NCI-H748 treated with DMSO at 0.1 percent for 48 hours (cell line): ENCODE measurements around the gene PAK4.
"Not testable (repeated sequence)": the region's sequence is repeated elsewhere in the genome, so short reads cannot be mapped to it uniquely, and the experiment has no call there.

Experiments
- DNase-seq: peaks from one replicate; lab custom pipeline; 2025; lab: John Stamatoyannopoulos, UW

PAK4 gene

GRCh38 chr19:39125554-39126311 lies at the start of gene PAK4:
Gene PAK4, plus strand, starts transcription at chr19:39125786. Its CDS starts 43,768 bp downstream, at chr19:39169554.
- DNase-seq = peak; percentile 99

GRCh38 chr19:39077323-39077722 lies 48.3 kb upstream of the PAK4 start:
- DNase-seq = no peak

GRCh38 chr19:39078436-39079200 lies 47.0 kb upstream of the PAK4 start:
- DNase-seq = no peak

GRCh38 chr19:39080431-39080830 lies 45.2 kb upstream of the PAK4 start:
- DNase-seq = no peak

GRCh38 chr19:39082167-39082566 lies 43.4 kb upstream of the PAK4 start:
- DNase-seq = no peak

GRCh38 chr19:39082745-39083598 lies 42.6 kb upstream of the PAK4 start:
- DNase-seq = no peak

GRCh38 chr19:39083599-39083982 lies 42.0 kb upstream of the PAK4 start:
- no peak for DNase-seq

GRCh38 chr19:39083983-39084731 lies 41.4 kb upstream of the PAK4 start, which contains the start of gene ACP7:
Gene ACP7, plus strand, starts transcription at chr19:39084368. Its CDS starts 902 bp downstream, at chr19:39085270.
- DNase-seq = no peak

GRCh38 chr19:39084732-39085080 lies 40.9 kb upstream of the PAK4 start:
- DNase-seq = no peak

GRCh38 chr19:39085392-39085791 lies 40.2 kb upstream of the PAK4 start:
- no peak for DNase-seq

GRCh38 chr19:39086386-39086785 lies 39.2 kb upstream of the PAK4 start:
- no peak for DNase-seq

- no peak for DNase-seq
Observed at GRCh38 chr19:39087907-39088686, 37.5 kb upstream of the PAK4 start.

GRCh38 chr19:39090016-39090415 lies 35.6 kb upstream of the PAK4 start:
- not testable (repeated sequence) for DNase-seq

GRCh38 chr19:39090881-39091280 lies 34.7 kb upstream of the PAK4 start:
- DNase-seq = no peak

GRCh38 chr19:39095799-39096540 lies 29.6 kb upstream of the PAK4 start:
- not testable (repeated sequence) for DNase-seq

- no peak for DNase-seq
Observed at GRCh38 chr19:39097299-39097698, 28.3 kb upstream of the PAK4 start.

GRCh38 chr19:39097721-39098120 lies 27.9 kb upstream of the PAK4 start:
- no peak for DNase-seq

GRCh38 chr19:39098365-39099269 lies 27.0 kb upstream of the PAK4 start:
- DNase-seq = no peak

- no peak for DNase-seq
Observed at GRCh38 chr19:39099341-39099740, 26.2 kb upstream of the PAK4 start.
